Esophagus (tissue), 2 donors: ENCODE results near the gene THSD8. TPM values are rescaled to one million over a fixed set of nuclear protein-coding genes. Genes with fewer than 3 reads are reported as not detected.

Source experiments
- H3K27ac ChIP-seq, 2 donors: one replicate each; pipeline ENCODE4 v1.5.1; 2013; ENCODE audit warnings: low read depth in 2 of 2, mild to moderate bottlenecking in 2 of 2, inconsistent platforms in 1 of 2, low read length in 1 of 2, moderate library complexity in 1 of 2
- H3K27me3 ChIP-seq, 2 donors: one replicate each; pipeline ENCODE4 v1.6.1; 2013; ENCODE audit warnings: low read length in 2 of 2, control low read depth in 1 of 2, mild to moderate bottlenecking in 1 of 2; ENCODE audit not compliant: insufficient read depth in 2 of 2, control insufficient read depth in 1 of 2
- H3K36me3 ChIP-seq, 2 donors: one replicate each; pipeline ENCODE4 v1.6.1; 2013; ENCODE audit warnings: low read length in 1 of 2; ENCODE audit not compliant: control insufficient read depth in 2 of 2, insufficient read depth in 2 of 2
- H3K4me1 ChIP-seq, 2 donors: one replicate each; pipeline ENCODE4 v1.6.1; 2013; ENCODE audit warnings: low read length in 1 of 2; ENCODE audit not compliant: control insufficient read depth in 2 of 2, insufficient read depth in 2 of 2
- H3K4me3 ChIP-seq, 2 donors: one replicate each; pipeline ENCODE4 v1.5.1; 2013; ENCODE audit warnings: low read length in 2 of 2, mild to moderate bottlenecking in 2 of 2, low read depth in 1 of 2, moderate library complexity in 1 of 2
- H3K9me3 ChIP-seq, 2 donors: one replicate each; pipeline ENCODE4 v1.6.1; 2013; ENCODE audit warnings: mild to moderate bottlenecking in 2 of 2, low read depth in 1 of 2, low read length in 1 of 2, moderate library complexity in 1 of 2; ENCODE audit not compliant: control insufficient read depth in 2 of 2, insufficient read depth in 1 of 2
- WGBS, 2 donors: extraction: QIAGEN DNeasy Blood & Tissue Kit; methylation state at CpG; one replicate each; pipeline ENCODE4 v1.1.7; 2013; 5-methylcytosine and 5-hydroxymethylcytosine counted together
- polyA plus RNA-seq, 2 donors: library from polyadenylated mRNA; stranded (reverse); fragments of 200-250 nt; gene quantifications; one replicate each; pipeline ENCODE4 v1.2.3, GENCODE V29; 2013
- donor health status: healthy with polysubstance abuse.
- donor health status: Bipolar disorder and iron deficiency.

THSD8 gene
- polyA plus RNA-seq, 2 donors = 2.8 to 8.4 TPM

GRCh38 chr19:12789904-12790619 is 11.8 kb upstream of the THSD8 start:
- WGBS, 2 donors = 0% methylated on average over 52 to 56 of the region's 56 CpGs
- peaks cover 0 to 14% of the 10 kb centered on the region in 2 donors for H3K4me1 ChIP-seq
- H3K9me3 ChIP-seq = no peaks in the 10 kb centered on the region

GRCh38 chr19:12790628-12791344 is 11.1 kb upstream of the THSD8 start:
- Histone ChIP-seq H3K4me1 (peaks cover 0 to 7% of the 10 kb centered on the region in 2 donors), H3K4me3 (peak overlapping the region; percentile 96 to 99), H3K9me3 (no peaks in the 10 kb centered on the region), H3K36me3 (peaks cover 0 to 4% of the 10 kb centered on the region in 2 donors), H3K27ac (peak overlapping the region; percentile 100), H3K27me3 (no peaks in the 10 kb centered on the region)
- WGBS, 2 donors = 1 to 2% methylated on average over 22 of the region's 22 CpGs

More at GRCh38 chr19:12789904-12790619, 11.8 kb upstream of the THSD8 start:
- peaks cover 0 to 4% of the 10 kb centered on the region in 2 donors for H3K36me3 ChIP-seq
- peak overlapping the region; percentile 100 for H3K27ac ChIP-seq
- H3K4me3 ChIP-seq = peak overlapping the region; percentile 96 to 99
- no peaks in the 10 kb centered on the region for H3K27me3 ChIP-seq

GRCh38 chr19:12791345-12792050 is 10.4 kb upstream of the THSD8 start, which contains the start of gene JUNB:
Gene JUNB, plus strand, starts transcription at chr19:12791486. Its CDS starts 286 bp downstream, at chr19:12791772.
- peak within 1 kb of the TSS; percentile 100 for H3K27ac ChIP-seq
- peak within 1 kb of the TSS; percentile 96 to 99 for H3K4me3 ChIP-seq
- peaks cover 0 to 3% of the 10 kb centered on the region in 2 donors for H3K4me1 ChIP-seq
- H3K27me3 ChIP-seq = no peaks in the 10 kb centered on the region
- H3K9me3 ChIP-seq = no peaks in the 10 kb centered on the region
- 0 to 1% methylated on average over 60 to 73 of the region's 73 CpGs for WGBS, 2 donors
- peaks cover 0 to 4% of the 10 kb centered on the region in 2 donors for H3K36me3 ChIP-seq

GRCh38 chr19:12792051-12792852 is 9.6 kb upstream of the THSD8 start:
- H3K4me1 ChIP-seq = peaks cover 0 to 3% of the 10 kb centered on the region in 2 donors
- 0% methylated on average over 76 to 84 of the region's 84 CpGs for WGBS, 2 donors

GRCh38 chr19:12792853-12793289 is 9.0 kb upstream of the THSD8 start:
- Histone ChIP-seq H3K27me3 (no peaks in the 10 kb centered on the region), H3K4me3 (peak overlapping the region; percentile 96 to 99), H3K36me3 (peaks cover 0 to 4% of the 10 kb centered on the region in 2 donors), H3K4me1 (peaks cover 0 to 3% of the 10 kb centered on the region in 2 donors), H3K9me3 (no peaks in the 10 kb centered on the region), H3K27ac (peak overlapping the region; percentile 99 to 100)
- 0% methylated on average over 22 of the region's 22 CpGs for WGBS, 2 donors

More at GRCh38 chr19:12792051-12792852, 9.6 kb upstream of the THSD8 start:
- Histone ChIP-seq H3K27me3 (no peaks in the 10 kb centered on the region), H3K9me3 (no peaks in the 10 kb centered on the region), H3K36me3 (peaks cover 0 to 4% of the 10 kb centered on the region in 2 donors), H3K27ac (peak overlapping the region; percentile 99 to 100), H3K4me3 (peak overlapping the region; percentile 96 to 99)

- Histone ChIP-seq H3K27me3 (no peaks in the 10 kb centered on the region), H3K27ac (peak overlapping the region; percentile 99 to 100), H3K9me3 (no peaks in the 10 kb centered on the region), H3K4me3 (peak overlapping the region; percentile 96 to 99), H3K4me1 (peaks cover 0 to under 1% of the 10 kb centered on the region in 2 donors), H3K36me3 (peaks cover 0 to 4% of the 10 kb centered on the region in 2 donors)
- 0 to 1% methylated on average over 74 to 81 of the region's 81 CpGs for WGBS, 2 donors
These were observed 8.3 kb upstream of the THSD8 start for GRCh38 chr19:12793290-12794195.

GRCh38 chr19:12794196-12794941 is 7.5 kb upstream of the THSD8 start:
- no peaks in the 10 kb centered on the region for H3K9me3 ChIP-seq
- H3K27ac ChIP-seq = peak overlapping the region; percentile 99 to 100
- peak overlapping the region; percentile 96 to 99 for H3K4me3 ChIP-seq
- H3K36me3 ChIP-seq = peaks cover 0 to 4% of the 10 kb centered on the region in 2 donors
- no peaks in the 10 kb centered on the region for H3K27me3 ChIP-seq
- 57 to 60% methylated on average over 7 of the region's 7 CpGs for WGBS, 2 donors
- H3K4me1 ChIP-seq = no peaks in the 10 kb centered on the region

GRCh38 chr19:12794971-12795381 is 6.9 kb upstream of the THSD8 start:
- Histone ChIP-seq H3K27me3 (no peaks in the 10 kb centered on the region), H3K4me3 (no peak overlapping the region), H3K4me1 (no peaks in the 10 kb centered on the region), H3K27ac (peak overlapping the region; percentile 85 to 99), H3K36me3 (peaks cover 0 to 10% of the 10 kb centered on the region in 2 donors), H3K9me3 (no peaks in the 10 kb centered on the region)
- 83 to 86% methylated on average over 9 of the region's 9 CpGs for WGBS, 2 donors
